ACC112 (cell line): ENCODE measurements around the gene PARVG.

ENCODE experiments used
- H2AFZ ChIP-seq: fragments of 200-600 bp; sonication (generic); one replicate; pipeline ENCODE4 v1.6.0; 2017; ENCODE audit warnings: antibody characterized with exemption, low read length; ENCODE audit not compliant: unreplicated experiment
- H3K27ac ChIP-seq: fragments of 200-600 bp; sonication (generic); 2 replicates; pipeline ENCODE4 v1.5.1; 2014; ENCODE audit warnings: low read depth, mild to moderate bottlenecking, antibody characterized with exemption, low read length, moderate library complexity
- H3K27me3 ChIP-seq: fragments of 200-600 bp; sonication (generic); 2 replicates; pipeline ENCODE4 v1.6.1; 2014; ENCODE audit warnings: mild to moderate bottlenecking, antibody characterized with exemption, low read length, moderate library complexity, mixed read lengths; ENCODE audit not compliant: insufficient read depth
- H3K36me3 ChIP-seq: fragments of 200-600 bp; sonication (generic); 2 replicates; pipeline ENCODE4 v1.6.1; 2016; ENCODE audit warnings: mild to moderate bottlenecking, antibody characterized with exemption, low read length, moderate library complexity, mixed read lengths; ENCODE audit not compliant: insufficient read depth
- H3K4me1 ChIP-seq: fragments of 200-600 bp; sonication (generic); one replicate; pipeline ENCODE4 v1.6.1; 2016; ENCODE audit warnings: low read length, mixed read lengths; ENCODE audit not compliant: insufficient read depth, unreplicated experiment, control insufficient read depth
- H3K4me3 ChIP-seq: fragments of 200-600 bp; sonication (generic); 2 replicates; pipeline ENCODE4 v1.5.1; 2014; ENCODE audit warnings: mild to moderate bottlenecking, low read depth, low read length
- H3K79me2 ChIP-seq: fragments of 200-600 bp; sonication (generic); one replicate; pipeline ENCODE4 v1.6.0; 2016; ENCODE audit warnings: low read length; ENCODE audit not compliant: control insufficient read depth, unreplicated experiment, insufficient read depth

PARVG gene

GRCh38 chr22:44254811-44255210 lies 74.1 kb downstream of the PARVG start:
- Histone ChIP-seq H3K79me2 (no peaks in the 10 kb centered on the region), H3K27ac (no peak overlapping the region), H3K36me3 (no peaks in the 10 kb centered on the region), H3K4me3 (no peak overlapping the region), H2AFZ (no peak overlapping the region), H3K4me1 (no peaks in the 10 kb centered on the region), H3K27me3 (no peaks in the 10 kb centered on the region)

DNA sequence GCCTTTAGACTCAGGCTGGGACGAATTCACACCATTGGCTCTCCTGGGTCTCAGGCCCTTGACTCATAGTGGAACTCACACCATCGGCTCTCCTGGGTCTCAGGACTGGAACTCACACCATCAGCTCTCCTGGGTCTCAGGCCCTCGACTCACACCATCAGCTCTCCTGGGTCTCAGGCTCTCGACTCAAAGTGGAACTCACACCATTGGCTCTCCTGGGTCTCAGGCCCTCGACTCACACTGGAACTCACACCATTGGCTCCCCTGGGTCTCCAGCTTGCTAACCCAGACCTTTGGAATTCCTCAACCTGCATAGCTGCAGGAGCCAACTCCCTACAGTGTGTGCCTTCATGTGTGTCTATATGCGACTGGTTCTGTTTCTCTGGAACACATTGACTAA lies 75.4 kb downstream of the PARVG start:
- Histone ChIP-seq H3K27ac (no peak overlapping the region), H3K27me3 (no peaks in the 10 kb centered on the region), H3K36me3 (no peaks in the 10 kb centered on the region), H2AFZ (no peak overlapping the region), H3K4me3 (no peak overlapping the region), H3K4me1 (no peaks in the 10 kb centered on the region), H3K79me2 (no peaks in the 10 kb centered on the region)

DNA sequence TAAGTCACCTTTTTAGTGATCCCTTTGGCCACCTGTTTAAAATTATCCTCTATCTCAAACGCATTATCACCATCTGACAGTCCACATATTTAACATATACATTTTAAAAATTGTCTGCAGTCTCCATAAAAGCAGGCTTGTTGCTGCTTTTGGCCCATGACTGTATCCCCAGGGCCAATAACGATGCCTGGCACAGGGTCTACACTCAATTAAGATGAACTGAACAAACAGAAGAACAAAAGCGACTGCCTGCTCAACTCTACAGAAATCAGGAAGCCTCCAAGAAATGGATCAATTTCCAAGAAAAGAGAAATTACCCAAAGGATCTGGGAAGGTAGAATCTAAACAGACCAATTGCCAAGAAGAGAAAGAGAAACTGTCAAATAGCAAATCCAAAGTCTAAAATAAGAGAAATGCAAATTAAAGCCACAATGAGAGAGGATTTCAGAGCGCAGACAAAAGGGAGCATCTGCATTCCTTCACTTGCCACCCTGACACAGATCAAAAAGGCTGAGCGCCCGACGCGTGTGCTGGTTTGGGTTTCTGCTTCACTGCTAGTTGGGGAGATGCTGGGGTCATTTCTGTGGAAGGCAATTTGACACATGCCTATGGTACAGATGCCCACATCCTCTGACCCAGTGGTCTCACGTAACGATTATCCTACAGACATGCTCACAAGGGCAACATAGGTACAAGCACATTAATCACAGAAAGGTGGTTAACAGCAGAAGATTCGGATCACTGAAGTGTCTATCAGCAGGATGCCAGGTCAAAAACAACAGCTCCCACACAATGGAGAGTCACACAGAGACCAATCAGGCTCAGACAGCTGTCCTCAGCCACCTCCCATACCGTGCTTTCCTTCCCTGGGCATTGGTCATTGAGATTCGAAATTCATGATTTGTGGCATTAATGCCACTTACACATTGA lies 76.1 kb downstream of the PARVG start:
- H2AFZ ChIP-seq: no peak overlapping the region
- no peak overlapping the region for H3K4me3 ChIP-seq
- H3K79me2 ChIP-seq: no peaks in the 10 kb centered on the region
- H3K27me3 ChIP-seq: no peaks in the 10 kb centered on the region
- no peak overlapping the region for H3K27ac ChIP-seq
- H3K4me1 ChIP-seq: no peaks in the 10 kb centered on the region
- H3K36me3 ChIP-seq: no peaks in the 10 kb centered on the region
